DOHH2 (cell line): ENCODE measurements around the gene NR5A2.

Experiments used
- H3F3A ChIP-seq: fragments of 200-600 bp; sonication (generic), shearing (Covaris generic); 2 replicates; pipeline ENCODE4 v1.6.0; 2016; ENCODE audit warnings: antibody characterized with exemption, mild to moderate bottlenecking; ENCODE audit not compliant: control insufficient read depth, insufficient read depth
- H3K27ac ChIP-seq: fragments of 200-600 bp; sonication (generic); 2 replicates; pipeline ENCODE4 v1.5.1; 2014; ENCODE audit warnings: low read depth, mild to moderate bottlenecking, low read length, moderate library complexity
- H3K27me3 ChIP-seq: fragments of 200-600 bp; sonication (generic); 2 replicates; pipeline ENCODE4 v1.6.1; 2014; ENCODE audit warnings: mild to moderate bottlenecking, low read length, mixed read lengths; ENCODE audit not compliant: control insufficient read depth
- H3K36me3 ChIP-seq: fragments of 200-600 bp; sonication (generic); 2 replicates; pipeline ENCODE4 v1.6.1; 2014; ENCODE audit warnings: mild to moderate bottlenecking, low read length, moderate library complexity, mixed read lengths; ENCODE audit not compliant: control insufficient read depth
- H3K4me1 ChIP-seq: fragments of 200-600 bp; sonication (generic); 2 replicates; pipeline ENCODE4 v1.6.1; 2014; ENCODE audit warnings: mild to moderate bottlenecking, low read length, mixed read lengths; ENCODE audit not compliant: control insufficient read depth
- H3K4me2 ChIP-seq: fragments of 200-600 bp; sonication (generic); 2 replicates; pipeline ENCODE4 v1.6.0; 2014; ENCODE audit warnings: mild to moderate bottlenecking, low read length, moderate library complexity
- H3K4me3 ChIP-seq: fragments of 200-600 bp; sonication (generic); 2 replicates; pipeline ENCODE4 v1.5.1; 2014; ENCODE audit warnings: mild to moderate bottlenecking, low read length, mixed read lengths
- H3K79me2 ChIP-seq: fragments of 200-600 bp; sonication (generic); 2 replicates; pipeline ENCODE4 v1.6.1; 2014; ENCODE audit warnings: mild to moderate bottlenecking, low read length, mixed read lengths; ENCODE audit not compliant: control insufficient read depth
- H3K9me2 ChIP-seq: fragments of 200-600 bp; sonication (generic); replicated peaks from 2 replicates; pipeline ENCODE4 v1.6.1; 2014; ENCODE audit warnings: mild to moderate bottlenecking, low read length, mixed read lengths; ENCODE audit not compliant: control insufficient read depth
- H3K9me3 ChIP-seq: fragments of 200-600 bp; sonication (generic); 2 replicates; pipeline ENCODE4 v1.6.1; 2014; ENCODE audit warnings: antibody characterized with exemption, low read length, mixed read lengths; ENCODE audit not compliant: control insufficient read depth, insufficient read depth
- H4K20me1 ChIP-seq: fragments of 200-600 bp; sonication (generic); 2 replicates; pipeline ENCODE4 v1.6.0; 2014; ENCODE audit warnings: low read depth, mild to moderate bottlenecking, antibody characterized with exemption, low read length, moderate library complexity; ENCODE audit not compliant: control insufficient read depth, insufficient read depth
- EZH2phosphoT487 ChIP-seq: fragments of 200-600 bp; sonication (generic); IDR thresholded peaks from 2 replicates; pipeline ENCODE4 v1.6.1; 2017; ENCODE audit warnings: borderline replicate concordance, mild to moderate bottlenecking, antibody characterized with exemption, low read length, moderate library complexity, mixed read lengths
- TF ChIP-seq, protein P1 (sequence below): fragments of 200-600 bp; sonication (generic); IDR thresholded peaks from one replicate; pipeline ENCODE4 v1.5.1; 2014; ENCODE audit warnings: antibody characterized with exemption, mild to moderate bottlenecking, low read depth, low read length; ENCODE audit not compliant: poor library complexity, severe bottlenecking

The NR5A2 gene

DNA sequence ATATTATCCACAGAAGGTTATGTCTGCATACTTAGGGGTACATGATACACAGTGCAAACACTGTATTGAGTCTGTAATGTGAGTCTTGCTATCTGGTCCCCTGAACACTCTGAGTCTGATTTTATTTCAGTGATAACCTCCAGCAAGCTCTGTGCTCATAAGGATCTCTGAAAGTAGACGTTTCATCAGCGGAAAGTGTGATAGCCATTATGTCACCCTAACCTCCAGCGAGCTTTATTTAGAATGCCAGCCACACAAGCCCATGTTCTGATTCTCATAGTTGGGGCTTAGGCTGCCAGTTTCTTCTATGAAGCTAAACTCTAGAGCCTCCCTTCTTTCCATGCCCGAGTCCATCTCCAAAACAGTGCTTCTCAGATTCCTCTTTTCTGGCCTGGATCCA is 3.3 kb downstream of the NR5A2 start:
- H3K9me3 ChIP-seq = no peaks in the 10 kb centered on the region
- H3F3A ChIP-seq = 0 out of 2 replicates have a peak, but pooled peaks cover 2% of the 10 kb centered on the region
- peaks cover 12% of the 10 kb centered on the region for H3K27me3 ChIP-seq
- no peak overlapping the region for H3K27ac ChIP-seq
- no peak for TF ChIP-seq EZH2phosphoT487
- TF ChIP-seq, protein P1, sequence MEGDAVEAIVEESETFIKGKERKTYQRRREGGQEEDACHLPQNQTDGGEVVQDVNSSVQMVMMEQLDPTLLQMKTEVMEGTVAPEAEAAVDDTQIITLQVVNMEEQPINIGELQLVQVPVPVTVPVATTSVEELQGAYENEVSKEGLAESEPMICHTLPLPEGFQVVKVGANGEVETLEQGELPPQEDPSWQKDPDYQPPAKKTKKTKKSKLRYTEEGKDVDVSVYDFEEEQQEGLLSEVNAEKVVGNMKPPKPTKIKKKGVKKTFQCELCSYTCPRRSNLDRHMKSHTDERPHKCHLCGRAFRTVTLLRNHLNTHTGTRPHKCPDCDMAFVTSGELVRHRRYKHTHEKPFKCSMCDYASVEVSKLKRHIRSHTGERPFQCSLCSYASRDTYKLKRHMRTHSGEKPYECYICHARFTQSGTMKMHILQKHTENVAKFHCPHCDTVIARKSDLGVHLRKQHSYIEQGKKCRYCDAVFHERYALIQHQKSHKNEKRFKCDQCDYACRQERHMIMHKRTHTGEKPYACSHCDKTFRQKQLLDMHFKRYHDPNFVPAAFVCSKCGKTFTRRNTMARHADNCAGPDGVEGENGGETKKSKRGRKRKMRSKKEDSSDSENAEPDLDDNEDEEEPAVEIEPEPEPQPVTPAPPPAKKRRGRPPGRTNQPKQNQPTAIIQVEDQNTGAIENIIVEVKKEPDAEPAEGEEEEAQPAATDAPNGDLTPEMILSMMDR = no peak
- H3K36me3 ChIP-seq = no peaks in the 10 kb centered on the region
- peaks cover 24% of the 10 kb centered on the region for H3K4me1 ChIP-seq
- H3K4me2 ChIP-seq = no peak overlapping the region
- no peaks in the 10 kb centered on the region for H4K20me1 ChIP-seq
- no peaks in the 10 kb centered on the region for H3K9me2 ChIP-seq
- H3K4me3 ChIP-seq = no peak overlapping the region
- no peaks in the 10 kb centered on the region for H3K79me2 ChIP-seq

- Histone ChIP-seq H4K20me1 (no peaks in the 10 kb centered on the region), H3K27me3 (peaks cover 40% of the 10 kb centered on the region), H3K27ac (no peak overlapping the region), H3K9me3 (no peaks in the 10 kb centered on the region), H3F3A (0 out of 2 replicates have a peak, but pooled peaks cover 2% of the 10 kb centered on the region), H3K36me3 (no peaks in the 10 kb centered on the region), H3K4me3 (no peak overlapping the region), H3K4me1 (peaks cover 12% of the 10 kb centered on the region), H3K9me2 (no peaks in the 10 kb centered on the region), H3K79me2 (no peaks in the 10 kb centered on the region), H3K4me2 (no peak overlapping the region)
- no peak for TF ChIP-seq EZH2phosphoT487
- TF ChIP-seq, protein P1 = no peak
Measured at GRCh38 chr1:200033511-200034261, 6.2 kb downstream of the NR5A2 start.

GRCh38 chr1:200034262-200034557 is 6.7 kb downstream of the NR5A2 start:
- no peak overlapping the region for H3K27ac ChIP-seq
- H3K27me3 ChIP-seq = peaks cover 46% of the 10 kb centered on the region
- peaks cover 16% of the 10 kb centered on the region for H3K4me1 ChIP-seq
- H3K4me2 ChIP-seq = no peak overlapping the region
- no peaks in the 10 kb centered on the region for H3K36me3 ChIP-seq
- H3K9me3 ChIP-seq = no peaks in the 10 kb centered on the region
- TF ChIP-seq EZH2phosphoT487 = no peak
- no peak overlapping the region for H3K4me3 ChIP-seq
- no peaks in the 10 kb centered on the region for H3K79me2 ChIP-seq
- no peaks in the 10 kb centered on the region for H3K9me2 ChIP-seq
- no peaks in the 10 kb centered on the region for H4K20me1 ChIP-seq
- 0 out of 2 replicates have a peak, but pooled peaks cover 2% of the 10 kb centered on the region for H3F3A ChIP-seq

- Histone ChIP-seq H4K20me1 (no peaks in the 10 kb centered on the region), H3K27ac (no peak overlapping the region), H3K9me3 (no peaks in the 10 kb centered on the region), H3K36me3 (no peaks in the 10 kb centered on the region), H3K4me2 (no peak overlapping the region), H3K27me3 (peaks cover 49% of the 10 kb centered on the region), H3K4me1 (peaks cover 11% of the 10 kb centered on the region), H3K79me2 (no peaks in the 10 kb centered on the region), H3K4me3 (no peak overlapping the region), H3F3A (0 out of 2 replicates have a peak, but pooled peaks cover 2% of the 10 kb centered on the region), H3K9me2 (no peaks in the 10 kb centered on the region)
- TF ChIP-seq EZH2phosphoT487 = no peak
- TF ChIP-seq, protein P1 = no peak
Measured at GRCh38 chr1:200034761-200035396, 7.4 kb downstream of the NR5A2 start.
